ENCODE results near the gene MTLN.
"Not testable (repeated sequence)": the region's sequence is repeated elsewhere in the genome, so short reads cannot be mapped to it uniquely, and the experiment has no call there.

MTLN gene

GRCh38 chr2:110198016-110198415, 14.3 kb downstream of the MTLN start:
- no peak for DNase-seq (ENCODE audit: low spot score)

- no peak for DNase-seq (ENCODE audit: low spot score)
Measured at GRCh38 chr2:110197452-110197851, 14.9 kb downstream of the MTLN start.

GRCh38 chr2:110190169-110190568, 22.2 kb downstream of the MTLN start:
- DNase-seq (ENCODE audit: low spot score): not testable (repeated sequence)

GRCh38 chr2:110182449-110182848, 29.9 kb downstream of the MTLN start:
- no peak for DNase-seq (ENCODE audit: low spot score)

GRCh38 chr2:110180036-110180435, 32.3 kb downstream of the MTLN start:
- DNase-seq (ENCODE audit: low spot score): no peak

GRCh38 chr2:110173523-110173922, 38.8 kb downstream of the MTLN start:
- no peak for DNase-seq (ENCODE audit: low spot score)

- DNase-seq (ENCODE audit: low spot score): no peak
Measured at GRCh38 chr2:110172506-110172905, 39.8 kb downstream of the MTLN start.

- no peak for DNase-seq (ENCODE audit: low spot score)
Measured at GRCh38 chr2:110170102-110170501, 42.2 kb downstream of the MTLN start.

- DNase-seq (ENCODE audit: low spot score): no peak
Measured at GRCh38 chr2:110167326-110168000, 44.9 kb downstream of the MTLN start.

GRCh38 chr2:110166266-110166665, 46.1 kb downstream of the MTLN start:
- no peak for DNase-seq (ENCODE audit: low spot score)

Data from CD4-positive, alpha-beta T cell treated with Interleukin-2 at 100 ng/mL for 4 hours (primary cell).